ENCODE data around the gene SORCS1. TPM values are rescaled to one million over a fixed set of nuclear protein-coding genes. Genes with fewer than 3 reads are reported as not detected.

Gene SORCS1
- total RNA-seq, 1 experiment from 2014 or later, result 0.11 TPM

DNA sequence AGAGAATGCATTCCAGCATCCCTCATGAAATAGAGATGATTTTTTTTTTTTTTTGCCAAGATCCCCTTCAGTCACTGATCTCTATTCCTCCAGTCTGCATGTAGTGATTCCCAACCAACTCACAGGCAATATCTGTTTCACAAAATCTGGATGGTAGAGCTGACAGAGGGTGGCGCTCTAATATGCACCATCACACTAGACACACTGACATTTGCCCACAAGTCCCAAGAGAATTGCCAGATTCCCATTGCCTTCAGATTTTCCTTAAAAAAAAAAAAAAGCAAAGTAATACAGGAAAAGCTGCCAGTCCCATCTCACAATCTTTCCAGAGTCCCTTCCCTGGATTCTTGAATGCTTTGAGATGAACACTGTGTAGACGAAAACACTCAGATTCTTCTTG lies 301.0 kb downstream of the SORCS1 start:
- Histone ChIP-seq H3K27ac (ENCODE audit: low read length) (no peak overlapping the region), H3K9me2 (replicated peaks; ENCODE audit: low read length) (no peaks in the 10 kb centered on the region), H4K20me1 (ENCODE audit: low read length) (no peaks in the 10 kb centered on the region), H2AFZ (ENCODE audit: low read length) (no peak overlapping the region), H3K4me1 (ENCODE audit: insufficient read depth, low read length) (no peaks in the 10 kb centered on the region), H3K27me3 (ENCODE audit: low read length) (peaks cover 24% of the 10 kb centered on the region), H3K9ac (ENCODE audit: low read length) (no peak overlapping the region), H3K79me2 (ENCODE audit: low read length) (no peaks in the 10 kb centered on the region), H3K4me3 (ENCODE audit: low read length) (no peak overlapping the region), H3K9me3 (ENCODE audit: low read length) (no peaks in the 10 kb centered on the region), H3K36me3 (ENCODE audit: low read depth, low read length) (no peaks in the 10 kb centered on the region), H3K4me2 (ENCODE audit: low read length) (no peak overlapping the region), H3F3A (ENCODE audit: low read length, unreplicated experiment) (no peaks in the 10 kb centered on the region)
- ATAC-seq (no peak), DNase-seq (no peak)
- BruUV-seq (replicated peaks), result no TSS peak
- intact Hi-C loops (cut with micrococcal nuclease), result no loop called here
- ChIA-PET CTCF (no interaction called here), POLR2A (ENCODE audit: unreplicated experiment) (no interaction called here)
- TF ChIP-seq, protein P1, sequence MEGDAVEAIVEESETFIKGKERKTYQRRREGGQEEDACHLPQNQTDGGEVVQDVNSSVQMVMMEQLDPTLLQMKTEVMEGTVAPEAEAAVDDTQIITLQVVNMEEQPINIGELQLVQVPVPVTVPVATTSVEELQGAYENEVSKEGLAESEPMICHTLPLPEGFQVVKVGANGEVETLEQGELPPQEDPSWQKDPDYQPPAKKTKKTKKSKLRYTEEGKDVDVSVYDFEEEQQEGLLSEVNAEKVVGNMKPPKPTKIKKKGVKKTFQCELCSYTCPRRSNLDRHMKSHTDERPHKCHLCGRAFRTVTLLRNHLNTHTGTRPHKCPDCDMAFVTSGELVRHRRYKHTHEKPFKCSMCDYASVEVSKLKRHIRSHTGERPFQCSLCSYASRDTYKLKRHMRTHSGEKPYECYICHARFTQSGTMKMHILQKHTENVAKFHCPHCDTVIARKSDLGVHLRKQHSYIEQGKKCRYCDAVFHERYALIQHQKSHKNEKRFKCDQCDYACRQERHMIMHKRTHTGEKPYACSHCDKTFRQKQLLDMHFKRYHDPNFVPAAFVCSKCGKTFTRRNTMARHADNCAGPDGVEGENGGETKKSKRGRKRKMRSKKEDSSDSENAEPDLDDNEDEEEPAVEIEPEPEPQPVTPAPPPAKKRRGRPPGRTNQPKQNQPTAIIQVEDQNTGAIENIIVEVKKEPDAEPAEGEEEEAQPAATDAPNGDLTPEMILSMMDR (conservative IDR thresholded peaks at IDR 0.05; ENCODE audit: low read depth, low read length), result 0 out of 2 replicates have a peak, but pooled peaks have one; percentile 12
- no peak for TF ChIP-seq EZH2 (IDR thresholded peaks at IDR 0.05; ENCODE audit: low read length, unreplicated experiment)

DNA sequence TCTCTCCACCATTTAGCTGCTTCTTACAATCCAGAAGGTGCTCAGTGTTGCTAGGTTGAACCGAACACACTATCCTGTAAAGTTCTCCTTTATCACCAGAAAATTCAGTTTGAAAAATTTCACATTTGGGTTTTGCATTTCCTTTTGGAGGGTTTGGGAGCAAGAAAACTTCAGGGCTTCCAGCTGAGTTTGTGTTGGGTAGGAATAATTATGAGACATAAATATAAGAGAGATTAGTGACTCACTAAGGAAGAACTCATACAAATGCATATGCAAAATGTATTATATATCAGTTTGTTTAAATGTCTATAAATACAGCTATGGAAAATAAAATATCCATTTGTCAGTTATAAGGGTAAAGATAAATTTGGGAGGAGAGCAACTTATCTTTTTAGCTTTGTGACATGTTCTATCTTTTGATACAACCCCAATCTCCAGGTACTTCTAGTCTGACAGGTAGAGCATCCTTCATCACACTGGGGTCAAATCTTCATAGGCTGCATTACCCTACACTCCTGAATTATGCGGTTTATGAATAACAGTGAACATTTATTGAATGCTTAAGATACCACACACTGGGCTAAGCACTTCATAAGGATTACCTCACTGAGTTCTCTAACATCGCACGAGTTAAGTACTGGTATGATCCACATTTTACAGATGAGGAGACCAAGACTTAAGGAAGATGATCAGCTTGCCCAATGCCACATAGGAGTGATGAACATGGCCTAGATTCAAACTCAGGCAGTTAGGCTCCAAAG lies 304.4 kb downstream of the SORCS1 start:
- no peak overlapping the region for H3K9ac ChIP-seq (ENCODE audit: low read length)
- BruUV-seq (replicated peaks), result no TSS peak
- intact Hi-C loops (cut with micrococcal nuclease), result no loop called here
- ChIA-PET CTCF (interaction anchor here (0.6 kb wide), 1 partner anchor 211 kb away, joined by 3 read pairs; no protein-coding TSS in a partner anchor), POLR2A (ENCODE audit: unreplicated experiment) (no interaction called here)
- no peak for DNase-seq
- H3K27me3 ChIP-seq (ENCODE audit: low read length), result peaks cover 55% of the 10 kb centered on the region
- no peaks in the 10 kb centered on the region for H3K79me2 ChIP-seq (ENCODE audit: low read length)
- H2AFZ ChIP-seq (ENCODE audit: low read length), result no peak overlapping the region
- no peaks in the 10 kb centered on the region for H3K9me3 ChIP-seq (ENCODE audit: low read length)
- H3K9me2 ChIP-seq (replicated peaks; ENCODE audit: low read length), result no peaks in the 10 kb centered on the region
- no peak for ATAC-seq
- TF ChIP-seq, protein P1 (conservative IDR thresholded peaks at IDR 0.05; ENCODE audit: low read depth, low read length), result no peak
- H3K36me3 ChIP-seq (ENCODE audit: low read depth, low read length), result no peaks in the 10 kb centered on the region
- no peaks in the 10 kb centered on the region for H3F3A ChIP-seq (ENCODE audit: low read length, unreplicated experiment)
- H3K27ac ChIP-seq (ENCODE audit: low read length), result no peak overlapping the region
- H3K4me2 ChIP-seq (ENCODE audit: low read length), result no peak overlapping the region
- H4K20me1 ChIP-seq (ENCODE audit: low read length), result no peaks in the 10 kb centered on the region
- no peak overlapping the region for H3K4me3 ChIP-seq (ENCODE audit: low read length)
- no peaks in the 10 kb centered on the region for H3K4me1 ChIP-seq (ENCODE audit: insufficient read depth, low read length)

DNA sequence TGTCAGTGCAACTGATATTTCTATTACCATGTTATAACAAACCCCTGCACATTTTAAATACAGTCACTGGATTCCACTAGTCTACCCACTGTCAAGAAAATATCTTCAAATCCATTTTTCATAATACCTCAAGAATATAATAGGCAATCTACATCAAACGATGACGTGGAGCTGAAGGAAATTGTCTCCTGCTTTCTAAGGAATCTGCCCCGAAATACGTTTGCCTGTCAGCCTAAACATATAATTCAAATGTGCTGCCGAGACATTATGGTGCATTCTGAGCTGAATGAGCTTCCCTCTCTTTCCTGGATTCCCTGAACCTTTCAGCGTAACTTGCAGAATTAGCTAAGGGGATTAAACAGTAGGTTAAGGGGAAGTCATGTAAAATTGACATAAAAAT lies 306.8 kb downstream of the SORCS1 start:
- ATAC-seq, result no peak
- ChIA-PET CTCF (no interaction called here), POLR2A (ENCODE audit: unreplicated experiment) (no interaction called here)
- intact Hi-C loops (cut with micrococcal nuclease), result no loop called here
- no peak overlapping the region for H3K27ac ChIP-seq (ENCODE audit: low read length)
- H3K4me3 ChIP-seq (ENCODE audit: low read length), result no peak overlapping the region
- no peaks in the 10 kb centered on the region for H3K79me2 ChIP-seq (ENCODE audit: low read length)
- H3K27me3 ChIP-seq (ENCODE audit: low read length), result peaks cover 56% of the 10 kb centered on the region
- H3K9ac ChIP-seq (ENCODE audit: low read length), result no peak overlapping the region
- no peak overlapping the region for H2AFZ ChIP-seq (ENCODE audit: low read length)
- H3K4me1 ChIP-seq (ENCODE audit: insufficient read depth, low read length), result no peaks in the 10 kb centered on the region
- no peaks in the 10 kb centered on the region for H3K9me2 ChIP-seq (replicated peaks; ENCODE audit: low read length)
- no peaks in the 10 kb centered on the region for H3K36me3 ChIP-seq (ENCODE audit: low read depth, low read length)
- H3K9me3 ChIP-seq (ENCODE audit: low read length), result no peaks in the 10 kb centered on the region
- TF ChIP-seq EZH2 (IDR thresholded peaks at IDR 0.05; ENCODE audit: low read length, unreplicated experiment) (no peak), EZH2phosphoT487 (IDR thresholded peaks at IDR 0.05; ENCODE audit: borderline replicate concordance, low read length) (no peak)
- TF ChIP-seq, protein P1 (conservative IDR thresholded peaks at IDR 0.05; ENCODE audit: low read depth, low read length), result no peak
- no peak for DNase-seq
- no peaks in the 10 kb centered on the region for H3F3A ChIP-seq (ENCODE audit: low read length, unreplicated experiment)
- no TSS peak for BruUV-seq (replicated peaks)
- no peak overlapping the region for H3K4me2 ChIP-seq (ENCODE audit: low read length)
- no peaks in the 10 kb centered on the region for H4K20me1 ChIP-seq (ENCODE audit: low read length)
